GM21529 (cell line): ENCODE measurements around the gene SLC44A2.
"Not testable (repeated sequence)": the region's sequence is repeated elsewhere in the genome, so short reads cannot be mapped to it uniquely, and the experiment has no call there.

Source experiments
- ATAC-seq: cut with Tn5 transposase; IDR thresholded peaks from one replicate; pipeline ENCODE4 v1.9.1; 2021; ENCODE audit not compliant: unreplicated experiment

The SLC44A2 gene

DNA sequence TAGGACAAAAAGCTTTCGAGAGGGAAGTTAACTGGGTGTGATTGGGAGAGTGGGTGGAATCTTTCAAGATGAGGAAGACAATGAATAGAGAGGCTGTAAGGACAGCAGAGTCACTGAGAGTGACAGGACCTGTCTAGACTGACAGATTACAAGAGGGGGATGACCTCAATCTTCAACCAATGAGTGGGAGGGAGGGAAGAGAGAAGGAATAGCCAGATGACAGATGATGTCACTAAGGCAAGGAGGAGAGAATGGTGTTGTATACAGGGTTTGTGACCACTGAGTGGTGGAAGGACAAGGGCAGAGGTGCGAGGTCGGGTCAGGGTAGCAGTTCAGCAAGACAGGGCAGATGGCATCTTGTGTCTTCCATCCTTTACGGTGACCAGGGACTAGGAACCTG lies 23.0 kb downstream of the SLC44A2 start:
- ATAC-seq: no peak

DNA sequence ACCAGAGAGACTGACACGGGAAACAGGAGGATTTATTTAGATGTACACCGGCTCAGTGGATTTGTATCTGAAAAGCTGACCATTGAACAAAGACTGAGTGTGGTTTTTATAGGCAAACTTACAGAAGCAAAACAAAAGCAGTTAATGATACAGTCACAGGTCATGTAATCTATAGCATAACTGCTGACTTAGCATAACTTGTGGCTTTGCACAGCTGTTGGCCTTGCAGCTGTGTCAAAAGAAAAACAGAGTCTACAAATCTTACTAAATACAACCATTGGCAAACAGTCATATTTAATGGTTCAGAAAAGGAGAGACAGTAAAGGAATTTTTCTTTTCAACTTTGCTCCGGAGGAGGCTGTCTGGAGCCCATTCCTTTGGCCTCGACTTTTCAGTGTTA lies 26.5 kb downstream of the SLC44A2 start:
- ATAC-seq: no peak

DNA sequence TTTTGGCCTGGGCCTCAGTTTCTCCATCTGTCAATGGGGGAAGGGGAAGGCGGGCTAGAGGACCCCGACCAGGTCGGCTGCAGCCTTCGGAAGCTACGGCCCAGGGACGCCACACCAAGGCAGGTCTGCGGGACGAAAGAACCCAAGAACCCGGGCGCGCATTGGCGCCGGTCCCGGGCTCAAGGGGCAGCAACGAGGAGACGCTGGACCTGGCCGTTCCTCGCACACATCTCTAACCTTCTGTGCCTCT lies 28.1 kb downstream of the SLC44A2 start:
- ATAC-seq: no peak

DNA sequence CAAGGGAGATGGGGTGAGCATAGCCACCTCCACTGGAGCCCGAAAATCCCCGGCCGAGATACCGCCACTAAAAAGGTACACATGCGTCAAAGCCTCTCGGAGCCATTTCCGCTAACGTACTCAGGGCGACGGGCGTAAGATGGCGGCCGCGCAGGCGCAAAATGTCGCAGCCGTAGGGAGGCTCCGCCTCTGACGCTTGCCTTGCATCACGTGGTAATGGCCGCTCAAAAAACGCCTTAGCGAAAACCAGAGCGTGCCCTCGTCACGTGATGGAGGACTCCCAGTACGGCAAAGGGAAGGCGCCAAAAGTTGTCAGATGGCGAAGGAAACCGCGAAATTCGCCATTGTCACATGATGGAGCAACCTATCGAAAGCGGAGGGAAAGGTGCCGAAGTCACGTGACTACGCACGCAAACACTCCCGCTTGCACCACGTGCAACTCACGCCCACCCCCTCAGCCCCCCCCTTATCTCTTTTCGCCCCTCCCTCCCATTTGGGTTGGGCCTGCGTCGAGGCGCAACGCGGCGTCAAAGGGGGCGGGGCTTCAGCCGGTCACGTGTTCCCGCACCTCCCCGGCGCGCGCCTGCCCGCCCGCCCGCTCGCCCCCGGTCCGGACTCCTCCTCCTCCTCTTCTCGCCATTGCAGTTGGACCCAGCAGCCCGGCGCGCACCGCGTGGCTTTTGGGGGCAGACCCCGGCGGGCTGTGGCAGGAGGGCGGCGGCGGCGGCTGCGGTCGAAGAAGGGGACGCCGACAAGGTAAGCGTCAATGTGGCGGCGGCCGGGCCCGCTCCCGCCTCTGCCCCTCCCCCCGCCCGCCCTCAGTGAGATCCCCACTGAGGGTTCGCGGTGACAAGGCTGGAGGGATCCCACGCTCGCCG lies 28.6 kb downstream of the SLC44A2 start, which contains the start of gene ILF3:
Gene ILF3, plus strand, starts transcription at position 615 of the 878 bp plus-strand sequence. CDS start 16,260 bp downstream, outside the sequence.
- peak; percentile 65 for ATAC-seq

DNA sequence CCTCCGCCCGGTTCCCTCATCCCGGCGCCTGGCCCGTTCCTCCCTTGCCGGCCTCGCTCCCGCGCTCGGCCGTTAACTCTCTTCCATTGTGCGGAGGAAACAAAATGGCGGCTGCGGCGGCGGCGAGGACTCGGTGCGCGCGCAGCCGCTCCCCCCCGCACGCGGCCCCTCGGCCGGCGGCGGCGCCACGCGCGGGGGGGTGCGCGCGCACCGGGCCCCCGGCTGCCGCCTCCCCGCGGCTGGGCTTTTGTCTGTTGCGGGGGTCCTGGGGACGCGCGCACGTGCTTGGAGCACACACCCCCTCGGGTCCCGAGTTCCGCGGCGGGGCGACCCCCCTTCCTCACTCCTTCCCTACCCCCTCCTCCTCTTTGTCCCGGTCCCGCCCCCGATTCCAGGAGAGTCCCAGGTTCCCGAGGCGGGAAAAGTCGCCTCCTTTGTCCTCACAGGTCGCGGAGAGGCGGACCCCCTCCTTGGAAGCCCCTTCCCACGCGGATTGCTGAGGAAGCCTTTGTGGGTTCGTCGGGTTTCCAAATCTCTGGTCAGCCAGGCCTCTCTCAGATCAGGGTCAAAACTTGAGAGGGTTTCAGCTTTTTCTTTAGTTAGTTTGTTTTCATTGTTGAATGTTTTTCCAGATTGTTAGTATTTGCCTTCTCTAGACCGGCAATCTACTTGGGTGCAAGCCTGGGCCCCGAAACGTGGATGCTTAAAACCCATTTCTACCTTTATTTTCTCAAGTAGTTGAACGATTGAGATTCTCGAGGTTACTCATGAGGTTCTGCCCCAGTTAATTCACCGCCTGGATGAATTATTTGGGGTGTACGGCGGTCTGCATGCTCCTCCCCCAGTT lies 29.5 kb downstream of the SLC44A2 start:
- peak; percentile 6 for ATAC-seq

DNA sequence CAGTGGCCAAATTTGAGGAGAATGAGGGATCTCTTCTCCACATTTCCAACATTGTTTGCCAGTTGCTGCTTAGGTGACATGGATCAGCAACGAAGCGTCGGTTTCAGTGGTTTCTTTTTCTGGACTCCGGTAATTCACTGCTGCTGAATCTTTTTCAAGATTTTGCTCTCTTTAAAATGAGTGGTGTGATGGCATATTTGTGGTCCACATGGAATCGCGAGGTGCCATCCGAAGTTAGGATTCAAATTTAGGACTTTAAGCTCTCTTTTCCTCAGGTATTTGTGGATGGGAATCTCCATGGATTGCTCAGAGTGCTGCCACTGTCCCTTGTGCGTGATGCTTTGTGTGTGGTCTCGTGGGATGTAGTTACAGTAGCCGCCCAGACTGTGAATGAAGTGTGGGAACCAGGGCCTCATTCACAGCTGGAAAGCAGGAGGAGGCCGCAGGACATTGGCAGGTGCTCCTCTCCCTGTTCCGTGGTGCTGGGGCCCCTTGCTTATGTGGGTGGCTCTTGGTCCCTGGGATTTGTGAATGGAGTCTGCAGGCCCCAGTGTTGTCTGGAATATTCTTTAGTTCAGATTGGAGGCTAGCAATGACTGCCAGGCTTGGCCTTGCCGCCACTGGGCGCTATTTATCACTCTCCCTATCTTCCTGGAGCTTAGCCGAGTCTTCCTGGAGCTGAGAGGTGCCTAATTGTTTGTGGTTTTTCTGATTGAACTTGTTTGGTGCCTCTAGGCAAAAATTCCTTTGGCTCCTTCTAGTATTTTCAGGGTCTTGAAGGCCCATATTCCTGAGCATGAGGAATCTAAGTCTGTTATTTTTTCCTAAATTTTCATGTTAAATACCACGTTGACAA lies 30.3 kb downstream of the SLC44A2 start:
- ATAC-seq: no peak

DNA sequence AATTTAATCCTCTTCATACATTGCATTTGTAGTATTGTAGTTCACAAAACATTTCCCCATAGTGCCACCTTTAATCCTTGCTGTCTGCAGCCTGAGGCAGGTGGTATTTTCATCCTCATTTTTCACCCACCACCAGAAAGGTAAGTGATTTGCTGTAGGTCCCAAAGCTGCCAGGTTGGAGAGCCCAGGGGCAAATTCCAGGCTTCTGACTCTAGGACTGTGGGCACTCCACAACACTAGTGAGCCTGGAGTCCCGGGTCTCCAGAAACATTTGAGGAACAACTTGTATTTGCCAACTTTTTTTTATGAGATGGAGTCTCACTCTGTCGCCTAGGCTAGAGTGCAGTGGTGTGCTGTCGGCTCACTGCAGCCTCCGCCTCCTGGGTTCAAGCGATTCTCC lies 35.0 kb downstream of the SLC44A2 start:
- no peak for ATAC-seq

DNA sequence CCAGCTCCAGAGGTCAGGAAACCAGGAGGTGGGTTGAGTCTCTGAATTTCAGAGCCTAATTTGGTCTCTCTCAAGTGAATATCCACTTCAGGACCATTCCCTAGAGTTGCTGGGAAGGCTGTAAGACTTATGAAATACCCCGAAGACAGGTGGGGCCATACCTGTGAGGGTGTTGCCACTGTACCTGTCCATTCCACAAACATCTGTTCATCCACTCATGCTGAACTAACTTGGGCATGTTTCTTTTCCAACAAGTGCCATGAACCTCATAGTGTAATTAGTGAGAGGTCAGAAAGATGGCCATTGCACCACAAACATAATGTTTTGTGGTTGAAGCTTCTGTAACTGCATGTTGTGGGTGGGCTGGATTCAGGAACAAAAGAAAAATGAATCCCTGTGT lies 36.6 kb downstream of the SLC44A2 start:
- ATAC-seq: no peak

DNA sequence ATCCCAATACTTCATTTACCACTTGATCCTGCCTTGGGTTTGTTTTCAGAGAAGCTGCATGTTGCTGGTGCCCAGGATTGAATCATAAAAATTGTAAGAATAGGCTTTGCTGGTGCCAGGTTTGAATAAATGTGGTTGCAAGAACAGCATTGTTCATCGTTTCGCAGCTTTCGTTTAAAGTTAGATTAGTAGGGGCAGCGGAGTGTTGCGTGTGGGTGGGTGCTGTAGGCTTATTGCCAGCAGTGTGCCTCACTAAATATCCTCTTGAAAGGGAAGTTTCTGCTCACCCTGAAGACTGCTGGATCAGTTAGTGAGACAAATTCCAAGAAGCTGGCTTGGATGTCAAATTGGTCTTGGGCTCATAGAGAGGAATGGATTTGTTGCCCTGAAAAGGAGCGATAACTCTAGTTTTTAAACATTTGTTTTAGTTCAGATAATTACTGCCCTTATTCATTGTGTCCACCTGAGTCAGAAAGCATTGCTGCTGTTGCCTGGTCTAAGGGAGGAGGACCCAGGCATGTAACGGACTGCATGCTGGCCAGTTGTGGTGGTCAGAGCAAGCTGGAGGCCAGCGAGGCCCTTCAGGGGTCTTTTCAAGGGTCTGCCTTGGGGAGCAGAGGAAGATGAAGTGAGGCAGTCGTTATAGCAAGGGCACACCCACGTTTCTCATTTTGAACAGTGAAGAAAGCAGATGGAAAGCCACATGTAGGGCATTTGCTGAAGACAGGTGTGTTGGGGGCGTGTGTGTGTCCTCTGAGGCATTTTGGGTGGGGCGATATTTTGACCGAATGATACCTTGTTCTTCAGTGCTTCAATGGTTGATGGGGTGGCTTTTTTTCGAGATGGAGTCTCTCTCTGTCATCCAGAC lies 37.3 kb downstream of the SLC44A2 start:
- ATAC-seq: no peak

DNA sequence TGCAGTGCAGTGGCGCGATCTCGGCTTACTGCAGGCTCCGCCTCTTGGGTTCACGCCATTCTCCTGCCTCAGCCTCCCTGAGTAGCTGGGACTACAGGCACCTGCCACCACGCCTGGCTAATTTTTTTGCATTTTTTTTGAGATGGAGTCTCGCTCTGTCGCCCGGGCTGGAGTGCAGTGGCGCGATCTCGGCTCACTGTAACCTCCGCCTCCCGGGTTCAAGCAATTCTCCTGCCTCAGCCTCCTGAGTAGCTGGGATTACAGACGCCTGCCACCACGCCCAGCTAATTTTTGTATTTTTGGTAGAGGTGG lies 37.9 kb downstream of the SLC44A2 start:
- not testable (repeated sequence) for ATAC-seq

DNA sequence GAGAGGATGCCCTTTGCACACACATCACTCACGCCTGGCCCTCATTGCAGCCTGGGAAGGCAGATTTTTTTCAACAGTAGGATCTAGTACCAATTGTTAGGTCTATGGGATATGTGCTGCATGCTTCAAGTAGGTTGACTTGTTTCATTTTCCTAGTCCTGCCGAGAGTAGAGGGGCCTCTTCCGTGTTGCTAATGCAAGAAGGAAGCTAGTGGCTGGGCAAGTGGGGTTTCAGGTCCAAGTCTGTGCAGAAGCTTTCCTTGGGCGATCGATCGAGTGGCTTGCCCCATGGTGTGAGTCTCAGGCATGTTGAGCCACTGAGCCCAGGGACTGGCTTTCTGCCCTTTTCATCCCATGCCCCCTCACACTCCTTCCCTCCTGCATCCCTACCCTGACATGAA lies 42.5 kb downstream of the SLC44A2 start:
- ATAC-seq: no peak

DNA sequence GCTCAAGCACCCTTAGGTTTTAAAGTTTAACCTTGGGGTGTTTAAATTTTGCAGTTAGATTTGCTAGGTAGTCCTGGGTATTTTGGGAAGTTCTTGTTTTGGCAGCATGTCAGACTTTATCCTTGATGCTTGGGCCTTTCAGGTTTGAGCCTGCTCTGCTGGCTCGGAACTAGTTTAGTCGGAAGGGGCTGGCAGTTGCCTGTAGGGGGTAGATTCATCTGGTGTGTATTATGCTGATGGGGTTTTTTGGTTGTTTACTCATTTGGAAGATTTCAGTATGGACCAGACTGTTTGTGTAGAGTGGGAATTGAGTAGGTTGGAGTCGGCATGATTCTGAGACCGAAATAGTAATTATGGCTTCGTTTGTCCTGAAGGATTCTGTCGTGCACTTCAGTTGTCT lies 43.9 kb downstream of the SLC44A2 start:
- no peak for ATAC-seq

DNA sequence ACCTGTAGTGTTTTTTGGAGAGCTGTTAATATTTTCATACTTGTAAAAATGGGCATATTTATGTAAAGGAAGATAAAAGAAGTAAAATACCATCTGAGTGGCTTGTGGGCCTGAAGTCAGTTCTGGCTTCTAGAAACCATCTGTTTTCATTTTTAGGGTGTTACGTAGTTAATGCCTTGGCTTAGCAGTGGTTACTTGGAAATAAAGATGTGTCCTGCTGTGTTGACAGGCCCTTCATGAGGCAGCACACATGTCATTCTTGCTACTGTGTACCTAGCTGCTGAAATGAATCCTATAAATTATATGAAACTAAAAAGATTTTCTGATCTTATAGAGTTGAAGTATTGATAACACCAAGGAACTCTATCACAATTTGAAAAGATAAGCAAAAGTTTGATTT lies 44.8 kb downstream of the SLC44A2 start:
- no peak for ATAC-seq

DNA sequence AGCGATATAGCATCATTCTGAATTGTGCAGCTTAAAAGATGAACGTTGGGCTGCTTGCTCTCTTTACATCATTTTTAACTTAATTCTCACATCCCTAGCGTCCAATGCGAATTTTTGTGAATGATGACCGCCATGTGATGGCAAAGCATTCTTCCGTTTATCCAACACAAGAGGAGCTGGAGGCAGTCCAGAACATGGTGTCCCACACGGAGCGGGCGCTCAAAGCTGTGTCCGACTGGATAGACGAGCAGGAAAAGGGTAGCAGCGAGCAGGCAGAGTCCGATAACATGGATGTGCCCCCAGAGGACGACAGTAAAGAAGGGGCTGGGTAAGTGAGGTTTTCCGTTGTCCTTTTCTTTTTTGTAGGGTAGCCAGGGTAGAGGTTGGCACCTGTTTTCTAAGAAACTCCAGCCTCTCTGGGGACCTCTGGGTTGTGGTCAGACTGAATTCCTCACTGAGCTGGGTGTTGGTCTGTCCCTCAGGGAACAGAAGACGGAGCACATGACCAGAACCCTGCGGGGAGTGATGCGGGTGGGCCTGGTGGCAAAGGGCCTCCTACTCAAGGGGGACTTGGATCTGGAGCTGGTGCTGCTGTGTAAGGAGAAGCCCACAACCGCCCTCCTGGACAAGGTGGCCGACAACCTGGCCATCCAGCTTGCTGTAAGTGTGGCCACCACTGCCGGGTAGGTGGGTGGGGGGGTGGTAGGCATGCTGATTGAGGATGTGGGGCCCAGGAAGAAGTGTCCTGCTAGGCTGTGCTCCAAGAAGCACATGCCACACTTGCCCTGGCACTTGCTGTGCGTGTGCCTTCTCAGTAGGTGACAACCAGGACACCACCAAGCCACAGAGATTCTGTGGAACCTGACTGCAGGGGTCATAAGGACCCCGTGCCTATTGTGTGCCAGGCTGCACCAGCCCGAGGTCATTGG lies 45.8 kb downstream of the SLC44A2 start:
- ATAC-seq: no peak

DNA sequence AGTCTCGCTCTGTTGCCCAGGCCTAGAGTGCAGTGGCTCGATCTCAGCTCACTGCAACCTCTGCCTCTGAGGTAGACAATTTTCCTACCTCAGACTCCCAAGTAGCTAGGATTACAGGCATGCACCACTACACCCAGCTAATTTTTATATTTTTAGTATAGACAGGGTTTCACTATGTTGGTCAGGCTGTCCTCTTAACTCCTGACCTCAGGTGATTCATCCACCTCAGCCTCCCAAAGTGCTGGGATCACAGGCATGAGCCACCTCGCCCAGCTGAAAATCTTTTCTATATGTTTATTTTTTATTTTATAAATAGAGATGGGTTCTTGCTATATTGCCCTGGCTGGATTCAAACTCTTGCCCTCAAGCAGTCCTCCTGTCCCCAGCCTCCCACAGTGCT lies 46.6 kb downstream of the SLC44A2 start:
- ATAC-seq: not testable (repeated sequence)

DNA sequence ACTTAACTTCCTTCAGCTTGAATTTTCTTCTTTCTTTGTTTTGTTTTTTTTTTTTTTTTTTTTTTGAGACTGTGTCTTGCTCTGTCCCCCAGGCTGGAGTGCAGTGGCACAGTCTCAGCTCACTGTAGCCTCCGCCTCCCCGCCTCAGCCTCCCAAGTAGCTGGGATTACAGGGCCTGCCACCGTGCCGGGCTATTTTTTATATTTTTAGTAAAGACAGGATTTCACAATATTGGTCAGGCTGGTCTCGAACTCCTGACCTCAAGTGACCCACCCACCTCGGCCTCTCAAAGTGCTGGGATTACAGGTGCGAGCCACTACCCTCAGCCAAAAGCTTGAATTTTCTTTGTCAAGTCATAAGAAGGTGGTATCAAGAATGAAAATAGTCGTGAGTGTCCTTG lies 49.9 kb downstream of the SLC44A2 start:
- not testable (repeated sequence) for ATAC-seq

DNA sequence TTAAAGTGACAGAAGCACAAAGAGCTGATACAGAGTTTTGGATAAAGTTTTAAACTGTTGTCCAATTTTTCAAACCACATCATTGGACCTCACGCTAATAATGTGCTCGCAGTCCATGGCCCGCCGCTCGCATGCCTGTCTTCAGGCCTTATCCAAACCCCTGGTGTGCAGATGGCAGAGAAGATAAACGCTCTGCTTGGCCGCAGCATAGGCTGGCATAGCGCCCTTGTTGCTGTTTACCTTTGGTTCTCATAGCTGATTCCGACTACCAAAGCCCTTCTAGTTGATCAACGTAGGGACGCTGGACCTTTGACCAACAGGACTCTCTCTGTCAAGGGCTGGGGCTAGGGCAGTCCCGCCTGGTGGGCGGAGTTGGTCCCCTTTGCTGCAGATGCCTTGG lies 52.4 kb downstream of the SLC44A2 start:
- no peak for ATAC-seq

DNA sequence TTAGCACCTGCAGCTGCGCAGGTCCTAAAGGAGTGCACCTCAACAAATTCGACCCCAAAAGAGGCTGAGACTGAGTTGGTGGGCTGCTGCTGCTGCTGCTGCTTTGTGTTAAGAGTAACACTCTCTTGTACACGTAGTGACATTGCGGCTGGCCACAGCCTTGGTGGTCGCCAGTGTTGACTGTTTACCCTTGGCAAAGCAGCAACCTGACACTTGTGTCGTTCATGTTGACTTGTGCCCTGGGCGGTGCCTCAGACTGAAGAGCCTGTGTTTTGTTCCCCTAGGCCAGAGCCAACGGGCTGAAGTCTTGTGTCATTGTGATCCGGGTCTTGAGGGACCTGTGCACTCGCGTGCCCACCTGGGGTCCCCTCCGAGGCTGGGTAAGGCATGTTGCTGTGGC lies 53.5 kb downstream of the SLC44A2 start:
- ATAC-seq: no peak

DNA sequence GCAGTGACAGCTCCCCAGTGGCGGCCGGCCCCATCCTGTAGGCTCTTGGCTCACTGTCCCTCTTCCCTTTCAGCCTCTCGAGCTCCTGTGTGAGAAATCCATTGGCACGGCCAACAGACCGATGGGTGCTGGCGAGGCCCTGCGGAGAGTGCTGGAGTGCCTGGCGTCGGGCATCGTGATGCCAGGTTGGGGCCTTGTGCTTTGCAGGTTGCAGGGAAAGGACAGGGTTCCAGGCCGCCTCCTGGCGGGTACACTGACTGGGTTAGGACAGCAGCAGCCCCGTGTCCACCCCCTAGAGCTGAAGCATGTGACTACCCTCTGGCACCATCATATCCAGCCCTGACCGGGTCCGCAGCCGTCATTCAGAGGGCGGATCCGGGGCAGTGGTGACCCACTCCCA lies 54.4 kb downstream of the SLC44A2 start:
- no peak for ATAC-seq
